Measurements from ENCODE around the gene MAP7D2. TPM values are rescaled to one million over a fixed set of nuclear protein-coding genes. Genes with fewer than 3 reads are reported as not detected.

MAP7D2 gene
- total RNA-seq, 1 experiment from 2014 or later = 1.9 TPM

DNA sequence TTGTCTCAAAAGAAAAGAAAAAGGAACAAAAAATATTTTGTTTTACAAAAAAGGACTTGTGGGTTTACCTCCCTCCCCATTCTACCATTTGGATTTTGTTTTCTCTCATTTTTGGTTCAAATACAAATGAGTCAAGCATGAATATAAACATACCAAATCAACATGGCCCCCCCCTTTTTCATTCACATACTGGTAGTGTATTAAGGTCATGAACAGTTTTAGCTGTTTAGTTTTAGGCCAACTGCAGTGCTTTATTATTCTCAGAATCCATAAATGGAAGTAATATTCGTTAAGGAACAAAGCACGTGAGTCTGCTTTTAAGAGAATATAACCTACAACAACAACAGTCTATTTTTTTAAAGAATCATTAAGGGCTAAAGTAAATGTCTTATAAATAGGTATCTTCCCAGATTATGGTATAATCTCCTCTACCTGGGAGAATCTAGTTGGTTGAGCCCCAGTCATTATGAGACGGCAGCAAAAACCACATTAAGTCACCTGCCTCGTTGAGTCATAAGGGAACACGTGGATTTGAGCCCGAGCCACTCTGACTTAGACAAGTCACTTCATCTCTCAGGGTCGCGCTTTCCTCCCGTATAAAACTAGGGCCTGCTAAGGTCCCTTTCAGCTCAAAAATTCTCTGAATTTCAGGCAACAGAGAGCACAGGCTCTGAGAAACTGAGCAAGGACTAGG lies 152.5 kb downstream of the MAP7D2 start:
- H3K23me2 ChIP-seq (ENCODE audit: insufficient read length, low read depth, low read length, poor library complexity, severe bottlenecking) = no peaks in the 10 kb centered on the region
- no peak overlapping the region for H3T11ph ChIP-seq (ENCODE audit: low read length)
- H3K4me3 Mint-ChIP-seq = no peak overlapping the region
- H3K36me3 Mint-ChIP-seq (ENCODE audit: insufficient read depth in 1 of 3, low read depth in 3 of 3) = peaks cover 6 to 20% (median 16%) of the 10 kb centered on the region in 3 experiments
- no peaks in the 10 kb centered on the region for H3K4me1 Mint-ChIP-seq
- no peak overlapping the region for H3K23ac ChIP-seq (ENCODE audit: insufficient read length, low read depth, low read length)
- no peak overlapping the region for H2AFZ ChIP-seq (ENCODE audit: low read length)
- no peaks in the 10 kb centered on the region for H4K20me1 ChIP-seq (ENCODE audit: control insufficient read depth, insufficient read depth, insufficient read length)
- H2BK12ac ChIP-seq (ENCODE audit: insufficient read length, low read depth, low read length) = no peak overlapping the region
- no peak overlapping the region for H4K91ac ChIP-seq (ENCODE audit: insufficient read length, low read depth, low read length)
- peaks cover 32% of the 10 kb centered on the region for H3K9me3 ChIP-seq (ENCODE audit: control insufficient read depth, low read depth, low read length)
- no peak overlapping the region for H2BK120ac ChIP-seq (ENCODE audit: low read depth, low read length, poor library complexity, severe bottlenecking)
- DNase-seq = no peak
- H4K8ac ChIP-seq (replicated peaks; ENCODE audit: insufficient read length, low read depth, low read length) = no peak overlapping the region
- no peak overlapping the region for H3K27ac ChIP-seq (ENCODE audit: insufficient read length, low read depth, low read length)
- H3K56ac ChIP-seq (ENCODE audit: insufficient read length, low read depth, low read length) = no peak overlapping the region
- H3K9ac ChIP-seq (ENCODE audit: extremely low read depth, insufficient read length, low read length) = no peak overlapping the region
- no peak overlapping the region for H2BK15ac ChIP-seq (ENCODE audit: low read depth, low read length)
- no peak overlapping the region for H3K14ac ChIP-seq (ENCODE audit: insufficient read depth, low read length)
- no peak overlapping the region for H2AK5ac ChIP-seq (ENCODE audit: insufficient read length, low read length)
- H3K79me2 ChIP-seq (ENCODE audit: insufficient read depth, low read length) = no peaks in the 10 kb centered on the region
- no peaks in the 10 kb centered on the region for H3K27me3 Mint-ChIP-seq (ENCODE audit: low read depth)
- no peaks in the 10 kb centered on the region for H3K4me1 ChIP-seq (ENCODE audit: insufficient read depth, low read length)
- TF ChIP-seq, protein P1, sequence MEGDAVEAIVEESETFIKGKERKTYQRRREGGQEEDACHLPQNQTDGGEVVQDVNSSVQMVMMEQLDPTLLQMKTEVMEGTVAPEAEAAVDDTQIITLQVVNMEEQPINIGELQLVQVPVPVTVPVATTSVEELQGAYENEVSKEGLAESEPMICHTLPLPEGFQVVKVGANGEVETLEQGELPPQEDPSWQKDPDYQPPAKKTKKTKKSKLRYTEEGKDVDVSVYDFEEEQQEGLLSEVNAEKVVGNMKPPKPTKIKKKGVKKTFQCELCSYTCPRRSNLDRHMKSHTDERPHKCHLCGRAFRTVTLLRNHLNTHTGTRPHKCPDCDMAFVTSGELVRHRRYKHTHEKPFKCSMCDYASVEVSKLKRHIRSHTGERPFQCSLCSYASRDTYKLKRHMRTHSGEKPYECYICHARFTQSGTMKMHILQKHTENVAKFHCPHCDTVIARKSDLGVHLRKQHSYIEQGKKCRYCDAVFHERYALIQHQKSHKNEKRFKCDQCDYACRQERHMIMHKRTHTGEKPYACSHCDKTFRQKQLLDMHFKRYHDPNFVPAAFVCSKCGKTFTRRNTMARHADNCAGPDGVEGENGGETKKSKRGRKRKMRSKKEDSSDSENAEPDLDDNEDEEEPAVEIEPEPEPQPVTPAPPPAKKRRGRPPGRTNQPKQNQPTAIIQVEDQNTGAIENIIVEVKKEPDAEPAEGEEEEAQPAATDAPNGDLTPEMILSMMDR (conservative IDR thresholded peaks at IDR 0.05) = no peak
- H4K5ac ChIP-seq (ENCODE audit: insufficient read length, low read depth, low read length) = no peak overlapping the region
- H3K4ac ChIP-seq (ENCODE audit: low read depth, low read length) = no peak overlapping the region
- no peak overlapping the region for H2BK5ac ChIP-seq (ENCODE audit: insufficient read length, low read length)
- no peaks in the 10 kb centered on the region for H3K27me3 ChIP-seq (ENCODE audit: insufficient read depth, low read length)
- WGBS (ENCODE audit: extremely low coverage, insufficient read length, low lambda C conversion rate) = no CpG with 5 or more reads among the region's 9 CpGs
- H3K27ac Mint-ChIP-seq = no peak overlapping the region
- H3K9me3 Mint-ChIP-seq = peaks cover 54 to 61% of the 10 kb centered on the region in 2 experiments
- H2BK20ac ChIP-seq (ENCODE audit: low read depth, low read length, poor library complexity, severe bottlenecking) = no peak overlapping the region
- H3K18ac ChIP-seq (ENCODE audit: insufficient read length, low read depth, low read length) = no peak overlapping the region
- no peak overlapping the region for H3K4me2 ChIP-seq (ENCODE audit: insufficient read depth, insufficient read length, low read length)
- no peaks in the 10 kb centered on the region for H3K79me1 ChIP-seq (ENCODE audit: insufficient read depth, low read depth, low read length, poor library complexity, severe bottlenecking)
